ENCODE measurements around the gene LSAMP. TPM values are rescaled to one million over a fixed set of nuclear protein-coding genes. Genes with fewer than 3 reads are reported as not detected.

LSAMP gene
- total RNA-seq, 1 experiment from 2014 or later, result 5.7 TPM

- no peak for TF ChIP-seq STAT6 (CRISPR knock-in tag; conservative IDR thresholded peaks at IDR 0.05; ENCODE audit: low read depth)
- no peak for TF ChIP-seq MXD4 (CRISPR knock-in tag; IDR thresholded peaks at IDR 0.05; ENCODE audit: borderline replicate concordance)
- TF ChIP-seq ZNF396 (CRISPR knock-in tag; IDR thresholded peaks at IDR 0.05; ENCODE audit: borderline replicate concordance), result no peak
- TF ChIP-seq FOXK1 (CRISPR knock-in tag; IDR thresholded peaks at IDR 0.05), result no peak
- no peak for TF ChIP-seq ZNF512 (CRISPR knock-in tag; IDR thresholded peaks at IDR 0.05; ENCODE audit: borderline replicate concordance)
- no peak for TF ChIP-seq ZNF671 (CRISPR knock-in tag; IDR thresholded peaks at IDR 0.05)
- no peak for TF ChIP-seq MAX (CRISPR knock-in tag; IDR thresholded peaks at IDR 0.05)
Measured at GRCh38 chr3:116426036-116426435, 19.3 kb downstream of the LSAMP start (continued).

GRCh38 chr3:116425126-116425525 lies 20.2 kb downstream of the LSAMP start:
- Mint-ChIP-seq H3K4me1 (peaks cover 15% of the 10 kb centered on the region), H3K27ac (no peak overlapping the region), H3K36me3 (no peaks in the 10 kb centered on the region), H3K4me3 (no peak overlapping the region), H3K9me3 (no peaks in the 10 kb centered on the region), H3K27me3 (ENCODE audit: low read depth) (no peaks in the 10 kb centered on the region)
- TF ChIP-seq FOXP4 (CRISPR knock-in tag; IDR thresholded peaks at IDR 0.05), result no peak
- ChIA-PET CTCF (no interaction called here), POLR2A (interaction anchor here (0.6 kb wide), 1 partner anchor 20 kb away, joined by 3 read pairs; the partner anchor contains the start of gene LSAMP)
- no peak for DNase-seq (ENCODE audit: low spot score)
- no peak for ATAC-seq

GRCh38 chr3:116423945-116424344 lies 21.3 kb downstream of the LSAMP start:
- no peak for ATAC-seq
- TF ChIP-seq ZNF416 (CRISPR knock-in tag; IDR thresholded peaks at IDR 0.05), result no peak
- no peak for TF ChIP-seq ZMAT4 (CRISPR knock-in tag; IDR thresholded peaks at IDR 0.05)
- TF ChIP-seq JUN (CRISPR knock-in tag; IDR thresholded peaks at IDR 0.05), result no peak
- no peak for TF ChIP-seq GABPB1 (CRISPR knock-in tag; IDR thresholded peaks at IDR 0.05)
- TF ChIP-seq IRF1 (CRISPR knock-in tag; IDR thresholded peaks at IDR 0.05), result no peak
- no peak for TF ChIP-seq HMGA2 (CRISPR knock-in tag; IDR thresholded peaks at IDR 0.05)
- no peak for TF ChIP-seq OVOL2 (CRISPR knock-in tag; IDR thresholded peaks at IDR 0.05; ENCODE audit: borderline replicate concordance)
- TF ChIP-seq RORB (CRISPR knock-in tag; IDR thresholded peaks at IDR 0.05), result no peak
- no peak for TF ChIP-seq TEAD1 (CRISPR knock-in tag; IDR thresholded peaks at IDR 0.05)
- no peak for TF ChIP-seq JAZF1 (CRISPR knock-in tag; IDR thresholded peaks at IDR 0.05)

More at GRCh38 chr3:116423945-116424344, 21.3 kb downstream of the LSAMP start:
- Mint-ChIP-seq H3K4me1 (peaks cover 15% of the 10 kb centered on the region), H3K27ac (no peak overlapping the region), H3K9me3 (no peaks in the 10 kb centered on the region), H3K4me3 (no peak overlapping the region), H3K36me3 (no peaks in the 10 kb centered on the region), H3K27me3 (ENCODE audit: low read depth) (no peaks in the 10 kb centered on the region)
- POLR2A ChIA-PET, result interaction anchor here (0.6 kb wide), 1 partner anchor 507 kb away, joined by 6 read pairs; no protein-coding TSS in a partner anchor
- DNase-seq (ENCODE audit: low spot score), result no peak
- CTCF ChIA-PET, result no interaction called here
